HL-60 (cell line): ENCODE results near the gene PRUNE1.

Experiments used
- DNase-seq, 2 experiments: peaks; one replicate each; pipeline ENCODE4 v3.0.0-alpha.2; 2010 to 2020; ENCODE audit warnings: low read depth in 1 of 2, low spot score in 1 of 2
- H3K27ac ChIP-seq: fragments of 250-450 bp; sonication (Bioruptor Pico); replicated peaks from 2 replicates; pipeline ENCODE4 v1.5.1; 2020; ENCODE audit warnings: mild to moderate bottlenecking, moderate library complexity
- H3K27me3 ChIP-seq: fragments of 250-450 bp; sonication (Bioruptor Pico); 2 replicates; pipeline ENCODE4 v1.5.1; 2021; ENCODE audit warnings: mild to moderate bottlenecking, moderate library complexity; ENCODE audit not compliant: insufficient read depth, poor library complexity, severe bottlenecking
- H3K4me3 ChIP-seq: replicated peaks from 2 replicates; pipeline ENCODE4 v1.5.1; 2011; ENCODE audit warnings: mild to moderate bottlenecking, control low read depth, low read length; ENCODE audit not compliant: insufficient read depth
- CTCF ChIP-seq: IDR thresholded peaks from one replicate; pipeline ENCODE4 v1.5.1; 2011; ENCODE audit warnings: low read length, control low read depth, inconsistent platforms; ENCODE audit not compliant: insufficient read depth
- GABPA ChIP-seq: IDR thresholded peaks from 2 replicates; pipeline ENCODE4 v1.6.1; 2012; ENCODE audit warnings: low read depth
- POLR2AphosphoS5 ChIP-seq: IDR thresholded peaks from 2 replicates; pipeline ENCODE4 v1.6.1; 2012; ENCODE audit warnings: low read depth
- REST ChIP-seq: IDR thresholded peaks from 2 replicates; pipeline ENCODE4 v1.6.1; 2012; ENCODE audit warnings: low read depth; ENCODE audit not compliant: insufficient replicate concordance
- SPI1 ChIP-seq: IDR thresholded peaks from 2 replicates; pipeline ENCODE4 v1.6.1; 2012; ENCODE audit warnings: low read depth, mild to moderate bottlenecking, borderline replicate concordance

PRUNE1 gene

DNA sequence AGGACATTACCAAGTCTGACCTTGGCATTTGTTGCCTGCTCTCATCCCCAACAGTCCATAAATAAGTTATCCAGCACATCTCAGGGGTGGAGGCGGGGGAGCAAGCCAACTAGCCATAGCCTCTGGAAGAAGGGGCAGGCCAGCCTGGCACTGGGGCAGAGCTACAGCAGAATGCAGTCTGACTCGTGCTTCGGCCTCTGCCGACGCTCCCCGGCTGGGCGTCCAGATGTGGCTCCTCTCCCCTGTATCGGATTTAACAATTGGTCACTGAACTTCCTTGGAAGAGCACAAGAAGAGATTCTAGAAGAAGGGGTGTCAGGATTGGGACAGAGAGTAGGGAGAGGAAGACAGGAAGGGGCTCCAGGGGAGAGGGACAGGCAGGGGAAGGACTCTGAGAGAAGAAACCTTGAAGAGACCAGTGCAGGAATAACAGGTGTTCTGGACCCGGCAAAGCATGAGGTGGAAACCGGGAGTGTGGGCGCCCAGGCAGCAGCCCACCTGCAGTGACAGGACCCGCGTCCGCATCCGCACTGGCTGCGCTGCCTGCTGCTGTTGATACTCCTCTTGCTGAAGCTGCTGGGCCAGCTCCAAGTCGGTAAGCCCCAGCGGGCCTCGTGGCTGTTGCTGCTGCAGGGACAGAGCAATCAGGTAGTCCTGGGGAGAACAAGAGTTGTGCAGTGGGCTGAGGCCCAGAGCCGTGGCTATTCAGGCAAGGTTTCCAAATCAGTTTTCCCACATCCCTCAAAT, 10.9 kb upstream of the PRUNE1 start:
- no peak overlapping the region for H3K4me3 ChIP-seq

DNA sequence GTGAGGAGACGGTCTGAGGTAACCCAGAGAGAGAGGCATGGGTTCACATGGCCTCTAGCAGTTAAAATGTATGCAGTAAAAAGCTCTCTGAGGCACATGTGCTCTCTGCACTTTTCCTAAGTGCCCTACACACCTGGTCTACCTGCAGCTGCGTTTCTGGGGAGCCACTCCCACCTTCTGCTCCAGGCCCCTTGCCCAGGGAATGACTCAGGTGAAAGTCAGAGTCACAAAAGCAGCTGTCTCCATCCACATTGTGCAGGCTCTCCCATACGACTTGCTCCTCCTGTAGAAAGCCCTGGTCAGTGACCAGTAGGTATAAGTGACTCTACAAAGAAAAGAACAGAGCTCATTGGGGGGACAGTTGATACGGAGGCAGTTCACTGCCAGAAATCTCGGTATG, 10.3 kb upstream of the PRUNE1 start:
- H3K27ac ChIP-seq = no peak overlapping the region
- TF ChIP-seq POLR2AphosphoS5 (no peak), REST (no peak), GABPA (no peak), SPI1 (no peak), CTCF (no peak)
- no peak for DNase-seq
- no peak overlapping the region for H3K4me3 ChIP-seq
- no peaks in the 10 kb centered on the region for H3K27me3 ChIP-seq

More for the DNA sequence above, 10.9 kb upstream of the PRUNE1 start:
- Histone ChIP-seq H3K27ac (no peak overlapping the region), H3K27me3 (no peaks in the 10 kb centered on the region)
- no peak for TF ChIP-seq GABPA
- TF ChIP-seq REST = no peak
- no peak for TF ChIP-seq POLR2AphosphoS5
- TF ChIP-seq CTCF = no peak
- TF ChIP-seq SPI1 = no peak
- no peak for DNase-seq

- Histone ChIP-seq H3K27ac (no peak overlapping the region), H3K4me3 (no peak overlapping the region), H3K27me3 (no peaks in the 10 kb centered on the region)
- DNase-seq = no peak
- TF ChIP-seq SPI1 (no peak), POLR2AphosphoS5 (no peak), CTCF (no peak), REST (no peak), GABPA (no peak)
Measured at GRCh38 chr1:150999051-150999674, 9.1 kb upstream of the PRUNE1 start.
